ENCODE data around the gene XIAP.

Gene XIAP

GRCh38 chrX:123830309-123830708 is 29.5 kb upstream of the XIAP start:
- H3K27me3 ChIP-seq (ENCODE audit: low read length), result no peaks in the 10 kb centered on the region
- H3K36me3 ChIP-seq (ENCODE audit: low read length), result no peaks in the 10 kb centered on the region
- no peak for TF ChIP-seq EZH2phosphoT487 (conservative IDR thresholded peaks at IDR 0.05; ENCODE audit: low read length)
- TF ChIP-seq, protein P1, sequence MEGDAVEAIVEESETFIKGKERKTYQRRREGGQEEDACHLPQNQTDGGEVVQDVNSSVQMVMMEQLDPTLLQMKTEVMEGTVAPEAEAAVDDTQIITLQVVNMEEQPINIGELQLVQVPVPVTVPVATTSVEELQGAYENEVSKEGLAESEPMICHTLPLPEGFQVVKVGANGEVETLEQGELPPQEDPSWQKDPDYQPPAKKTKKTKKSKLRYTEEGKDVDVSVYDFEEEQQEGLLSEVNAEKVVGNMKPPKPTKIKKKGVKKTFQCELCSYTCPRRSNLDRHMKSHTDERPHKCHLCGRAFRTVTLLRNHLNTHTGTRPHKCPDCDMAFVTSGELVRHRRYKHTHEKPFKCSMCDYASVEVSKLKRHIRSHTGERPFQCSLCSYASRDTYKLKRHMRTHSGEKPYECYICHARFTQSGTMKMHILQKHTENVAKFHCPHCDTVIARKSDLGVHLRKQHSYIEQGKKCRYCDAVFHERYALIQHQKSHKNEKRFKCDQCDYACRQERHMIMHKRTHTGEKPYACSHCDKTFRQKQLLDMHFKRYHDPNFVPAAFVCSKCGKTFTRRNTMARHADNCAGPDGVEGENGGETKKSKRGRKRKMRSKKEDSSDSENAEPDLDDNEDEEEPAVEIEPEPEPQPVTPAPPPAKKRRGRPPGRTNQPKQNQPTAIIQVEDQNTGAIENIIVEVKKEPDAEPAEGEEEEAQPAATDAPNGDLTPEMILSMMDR (IDR thresholded peaks at IDR 0.05; ENCODE audit: insufficient read depth, low read length, poor library complexity, severe bottlenecking), result no peak
- no peaks in the 10 kb centered on the region for H3K9me3 ChIP-seq (ENCODE audit: insufficient read depth, low read length)
- H3K9ac ChIP-seq (ENCODE audit: low read length), result no peak overlapping the region
- H2AFZ ChIP-seq (ENCODE audit: low read depth, low read length, severe bottlenecking), result no peak overlapping the region
- no peak overlapping the region for H3K27ac ChIP-seq (ENCODE audit: low read depth, low read length)
- H3K79me2 ChIP-seq (ENCODE audit: insufficient read depth, low read length), result no peaks in the 10 kb centered on the region
- no peak overlapping the region for H3K4me2 ChIP-seq (ENCODE audit: low read depth, low read length, poor library complexity, severe bottlenecking)
- H3K9me2 ChIP-seq (replicated peaks; ENCODE audit: insufficient read depth, low read length), result no peaks in the 10 kb centered on the region
- H3F3A ChIP-seq (ENCODE audit: insufficient read depth), result no peaks in the 10 kb centered on the region
- H4K20me1 ChIP-seq (ENCODE audit: low read depth, low read length), result no peaks in the 10 kb centered on the region
- H3K4me3 ChIP-seq (ENCODE audit: insufficient read depth, low read length, poor library complexity, severe bottlenecking), result no peak overlapping the region

- no peaks in the 10 kb centered on the region for H3K79me2 ChIP-seq (ENCODE audit: insufficient read depth, low read length)
- TF ChIP-seq, protein P1 (IDR thresholded peaks at IDR 0.05; ENCODE audit: insufficient read depth, low read length, poor library complexity, severe bottlenecking), result peak; percentile 34
- no peak for TF ChIP-seq EZH2phosphoT487 (conservative IDR thresholded peaks at IDR 0.05; ENCODE audit: low read length)
- no peaks in the 10 kb centered on the region for H3K36me3 ChIP-seq (ENCODE audit: low read length)
- H4K20me1 ChIP-seq (ENCODE audit: low read depth, low read length), result no peaks in the 10 kb centered on the region
- H3K9me3 ChIP-seq (ENCODE audit: insufficient read depth, low read length), result no peaks in the 10 kb centered on the region
- no peak overlapping the region for H3K4me2 ChIP-seq (ENCODE audit: low read depth, low read length, poor library complexity, severe bottlenecking)
- H2AFZ ChIP-seq (ENCODE audit: low read depth, low read length, severe bottlenecking), result no peak overlapping the region
- H3K9me2 ChIP-seq (replicated peaks; ENCODE audit: insufficient read depth, low read length), result no peaks in the 10 kb centered on the region
- no peak overlapping the region for H3K4me3 ChIP-seq (ENCODE audit: insufficient read depth, low read length, poor library complexity, severe bottlenecking)
- H3F3A ChIP-seq (ENCODE audit: insufficient read depth), result no peaks in the 10 kb centered on the region
- no peak overlapping the region for H3K9ac ChIP-seq (ENCODE audit: low read length)
- no peaks in the 10 kb centered on the region for H3K27me3 ChIP-seq (ENCODE audit: low read length)
- H3K27ac ChIP-seq (ENCODE audit: low read depth, low read length), result no peak overlapping the region
Measured at GRCh38 chrX:123833387-123833786, 26.5 kb upstream of the XIAP start.

DNA sequence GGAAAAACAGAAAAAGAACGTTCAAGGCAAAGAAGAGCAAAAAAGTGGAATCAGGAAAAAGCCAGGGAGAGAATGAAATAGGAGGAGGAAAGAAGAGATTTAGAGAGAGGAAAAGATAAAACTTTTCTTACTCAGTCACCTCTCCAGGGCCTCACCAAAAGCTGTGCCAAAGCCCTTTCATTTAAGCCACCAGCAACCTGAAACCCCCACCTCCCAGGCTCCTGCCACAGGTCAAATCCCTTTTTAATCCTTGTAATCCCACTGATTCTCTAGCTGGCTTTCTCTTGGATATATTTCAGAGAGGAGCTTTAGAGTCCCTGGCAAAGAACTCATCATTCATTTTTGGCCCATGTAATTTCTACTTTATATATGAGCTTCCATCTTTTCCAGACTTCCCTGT is 25.7 kb upstream of the XIAP start:
- Histone ChIP-seq H3F3A (ENCODE audit: insufficient read depth) (no peaks in the 10 kb centered on the region), H2AFZ (ENCODE audit: low read depth, low read length, severe bottlenecking) (no peak overlapping the region)

More for the DNA sequence above, 25.7 kb upstream of the XIAP start:
- TF ChIP-seq, protein P1 (IDR thresholded peaks at IDR 0.05; ENCODE audit: insufficient read depth, low read length, poor library complexity, severe bottlenecking), result no peak
- no peak for TF ChIP-seq EZH2phosphoT487 (conservative IDR thresholded peaks at IDR 0.05; ENCODE audit: low read length)
- Histone ChIP-seq H3K4me2 (ENCODE audit: low read depth, low read length, poor library complexity, severe bottlenecking) (no peak overlapping the region), H3K79me2 (ENCODE audit: insufficient read depth, low read length) (no peaks in the 10 kb centered on the region), H3K9ac (ENCODE audit: low read length) (no peak overlapping the region), H3K9me3 (ENCODE audit: insufficient read depth, low read length) (no peaks in the 10 kb centered on the region), H3K27me3 (ENCODE audit: low read length) (no peaks in the 10 kb centered on the region), H3K27ac (ENCODE audit: low read depth, low read length) (no peak overlapping the region), H3K4me3 (ENCODE audit: insufficient read depth, low read length, poor library complexity, severe bottlenecking) (no peak overlapping the region), H3K36me3 (ENCODE audit: low read length) (no peaks in the 10 kb centered on the region), H4K20me1 (ENCODE audit: low read depth, low read length) (no peaks in the 10 kb centered on the region), H3K9me2 (replicated peaks; ENCODE audit: insufficient read depth, low read length) (no peaks in the 10 kb centered on the region)

All from SU-DHL-6 (cell line).